ENCODE results near the gene RNF214.

Gene RNF214

DNA sequence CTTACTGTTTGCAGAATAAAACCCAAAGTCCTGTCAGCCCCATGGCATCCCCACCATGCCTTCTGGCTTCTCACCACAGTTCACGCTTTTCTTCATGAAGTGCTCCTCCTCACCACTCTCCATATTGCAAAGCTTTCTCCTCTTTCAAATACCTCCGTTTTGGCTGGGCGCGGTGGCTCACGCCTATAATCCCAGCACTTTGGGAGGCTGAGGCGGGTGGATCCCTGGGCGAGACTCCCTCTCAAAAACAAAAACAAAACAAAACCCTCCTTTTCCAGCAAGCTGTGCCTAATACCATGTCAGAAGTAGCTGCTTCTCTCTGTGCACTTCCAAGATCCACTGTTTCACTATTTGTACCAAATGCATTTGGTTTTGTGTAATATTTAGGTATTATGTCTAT, 76.8 kb downstream of the RNF214 start:
- H3K4me1 ChIP-seq (ENCODE audit: control insufficient read depth, low read length): no peaks in the 10 kb centered on the region
- no peak overlapping the region for H3K27ac ChIP-seq (ENCODE audit: low read depth, low read length)
- no peak for TF ChIP-seq EZH2phosphoT487 (IDR thresholded peaks at IDR 0.05; ENCODE audit: borderline replicate concordance, low read length)
- TF ChIP-seq CTCF (IDR thresholded peaks at IDR 0.05; ENCODE audit: low read depth, low read length, poor library complexity, severe bottlenecking): no peak
- H4K20me1 ChIP-seq (ENCODE audit: control insufficient read depth, insufficient read depth, low read depth, low read length): no peaks in the 10 kb centered on the region
- H3K4me3 ChIP-seq (ENCODE audit: low read length): no peak overlapping the region
- no peaks in the 10 kb centered on the region for H3K9me2 ChIP-seq (replicated peaks; ENCODE audit: control insufficient read depth, low read length)
- H3K36me3 ChIP-seq (ENCODE audit: control insufficient read depth, low read length): no peaks in the 10 kb centered on the region
- no peak overlapping the region for H3K4me2 ChIP-seq (ENCODE audit: low read length)
- H3F3A ChIP-seq (ENCODE audit: control insufficient read depth, insufficient read depth): no peaks in the 10 kb centered on the region
- H3K27me3 ChIP-seq (ENCODE audit: control insufficient read depth, low read length): peaks cover 3% of the 10 kb centered on the region
- no peaks in the 10 kb centered on the region for H3K9me3 ChIP-seq (ENCODE audit: control insufficient read depth, insufficient read depth, low read length)
- H3K79me2 ChIP-seq (ENCODE audit: control insufficient read depth, low read length): no peaks in the 10 kb centered on the region

- Histone ChIP-seq H3F3A (ENCODE audit: control insufficient read depth, insufficient read depth) (no peaks in the 10 kb centered on the region), H3K27me3 (ENCODE audit: control insufficient read depth, low read length) (peaks cover 9% of the 10 kb centered on the region), H3K4me1 (ENCODE audit: control insufficient read depth, low read length) (no peaks in the 10 kb centered on the region), H3K27ac (ENCODE audit: low read depth, low read length) (no peak overlapping the region), H3K9me3 (ENCODE audit: control insufficient read depth, insufficient read depth, low read length) (no peaks in the 10 kb centered on the region), H3K4me3 (ENCODE audit: low read length) (no peak overlapping the region), H3K4me2 (ENCODE audit: low read length) (no peak overlapping the region), H3K79me2 (ENCODE audit: control insufficient read depth, low read length) (no peaks in the 10 kb centered on the region), H3K36me3 (ENCODE audit: control insufficient read depth, low read length) (no peaks in the 10 kb centered on the region), H3K9me2 (replicated peaks; ENCODE audit: control insufficient read depth, low read length) (no peaks in the 10 kb centered on the region), H4K20me1 (ENCODE audit: control insufficient read depth, insufficient read depth, low read depth, low read length) (no peaks in the 10 kb centered on the region)
- TF ChIP-seq EZH2phosphoT487 (IDR thresholded peaks at IDR 0.05; ENCODE audit: borderline replicate concordance, low read length): no peak
- TF ChIP-seq CTCF (IDR thresholded peaks at IDR 0.05; ENCODE audit: low read depth, low read length, poor library complexity, severe bottlenecking): no peak
Measured at GRCh38 chr11:117313091-117313490, 80.6 kb downstream of the RNF214 start.

DNA sequence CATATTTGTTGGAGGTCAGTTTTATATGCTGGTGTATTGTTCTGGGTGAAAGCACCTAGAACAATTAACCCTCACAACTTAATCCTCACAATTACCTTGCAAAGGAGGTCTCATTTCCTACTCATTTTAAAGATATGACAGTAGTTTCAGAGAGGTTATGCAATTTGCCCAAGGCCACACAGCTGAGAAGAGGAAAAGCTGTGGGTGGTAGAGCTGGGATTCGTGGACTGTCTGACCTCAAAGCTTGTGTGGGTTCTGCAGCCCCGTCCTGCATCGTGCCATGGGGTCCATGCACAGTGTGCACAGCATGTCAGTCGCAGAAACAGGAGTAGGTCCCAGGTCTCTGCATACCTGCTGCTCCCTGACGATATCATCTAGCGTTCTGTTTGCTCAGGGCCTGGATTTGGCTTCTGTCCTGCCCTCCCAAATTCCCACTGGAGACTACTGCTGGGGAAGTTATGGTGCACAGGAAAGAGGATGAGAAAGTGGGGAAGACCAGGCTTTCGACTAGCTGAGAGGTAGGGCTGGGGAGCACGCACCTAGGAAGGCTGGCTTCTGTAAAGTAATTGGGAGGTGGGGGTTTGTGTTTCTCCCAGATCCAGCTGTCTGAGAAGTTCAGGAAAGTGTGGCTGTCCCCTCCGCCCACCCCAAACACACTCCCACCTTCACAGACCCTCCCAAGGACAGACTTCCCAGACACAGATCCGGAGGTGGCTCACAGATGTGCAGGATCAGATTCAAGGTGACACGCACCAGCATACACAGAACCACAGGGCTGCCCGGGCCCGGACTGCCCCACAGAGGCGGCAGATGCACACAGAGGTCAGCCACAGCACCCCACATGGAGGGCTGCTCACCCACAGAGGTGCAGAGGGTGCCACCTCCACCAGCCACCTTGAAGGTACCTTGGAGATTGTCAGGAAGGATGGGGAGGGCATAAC, 81.6 kb downstream of the RNF214 start:
- Histone ChIP-seq H4K20me1 (ENCODE audit: control insufficient read depth, insufficient read depth, low read depth, low read length) (no peaks in the 10 kb centered on the region), H3K9me3 (ENCODE audit: control insufficient read depth, insufficient read depth, low read length) (no peaks in the 10 kb centered on the region), H3F3A (ENCODE audit: control insufficient read depth, insufficient read depth) (no peaks in the 10 kb centered on the region), H3K36me3 (ENCODE audit: control insufficient read depth, low read length) (no peaks in the 10 kb centered on the region), H3K79me2 (ENCODE audit: control insufficient read depth, low read length) (no peaks in the 10 kb centered on the region), H3K4me1 (ENCODE audit: control insufficient read depth, low read length) (no peaks in the 10 kb centered on the region), H3K27me3 (ENCODE audit: control insufficient read depth, low read length) (peaks cover 12% of the 10 kb centered on the region), H3K9me2 (replicated peaks; ENCODE audit: control insufficient read depth, low read length) (no peaks in the 10 kb centered on the region), H3K4me2 (ENCODE audit: low read length) (no peak overlapping the region), H3K4me3 (ENCODE audit: low read length) (no peak overlapping the region), H3K27ac (ENCODE audit: low read depth, low read length) (no peak overlapping the region)
- TF ChIP-seq EZH2phosphoT487 (IDR thresholded peaks at IDR 0.05; ENCODE audit: borderline replicate concordance, low read length) (no peak), CTCF (IDR thresholded peaks at IDR 0.05; ENCODE audit: low read depth, low read length, poor library complexity, severe bottlenecking) (no peak)
